ENCODE data around the gene SDCBP2.

Gene SDCBP2, protein sequence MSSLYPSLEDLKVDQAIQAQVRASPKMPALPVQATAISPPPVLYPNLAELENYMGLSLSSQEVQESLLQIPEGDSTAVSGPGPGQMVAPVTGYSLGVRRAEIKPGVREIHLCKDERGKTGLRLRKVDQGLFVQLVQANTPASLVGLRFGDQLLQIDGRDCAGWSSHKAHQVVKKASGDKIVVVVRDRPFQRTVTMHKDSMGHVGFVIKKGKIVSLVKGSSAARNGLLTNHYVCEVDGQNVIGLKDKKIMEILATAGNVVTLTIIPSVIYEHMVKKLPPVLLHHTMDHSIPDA

DNA sequence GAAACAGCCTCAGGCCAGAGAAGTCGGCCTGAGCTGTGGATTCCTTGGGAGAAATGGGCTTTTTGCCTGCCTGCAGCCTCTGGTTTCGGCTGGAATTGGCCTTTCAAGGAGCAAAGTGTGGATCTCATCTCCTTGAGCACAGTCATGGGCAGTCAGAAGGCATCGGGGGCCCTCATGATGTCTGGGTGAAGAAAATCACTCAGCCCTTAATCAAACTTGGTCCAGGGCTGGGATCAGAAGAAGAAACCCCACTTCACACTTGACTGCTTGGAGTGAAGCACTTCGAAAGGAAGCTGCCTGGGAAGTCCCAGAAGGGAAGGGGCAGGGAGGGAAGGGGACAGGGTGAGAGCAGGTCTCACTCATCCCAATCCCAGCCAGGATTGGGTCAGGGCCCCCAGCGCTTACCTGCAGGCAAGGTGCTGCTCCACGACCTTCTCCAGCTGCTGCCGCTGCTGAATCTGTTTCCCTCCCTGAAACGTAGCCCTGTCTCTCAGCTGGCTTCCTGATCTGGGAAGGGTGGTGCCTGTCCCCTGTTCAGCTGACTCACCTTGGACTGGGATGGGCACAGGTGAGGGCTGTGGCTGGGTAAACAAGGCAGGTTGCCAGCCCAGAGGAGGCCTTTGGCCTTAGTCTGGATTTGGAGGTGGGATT, at the start of gene SDCBP2:
TSS of gene SDCBP2 (minus strand) at position 460 of the 651 bp plus-strand sequence. CDS start 8,723 bp downstream, outside the sequence.
- peaks cover 31% of the 10 kb centered on the region for H3K79me2 ChIP-seq (ENCODE audit: insufficient read depth, low read depth)
- no peak within 1 kb of the TSS for H3K4me2 ChIP-seq

DNA sequence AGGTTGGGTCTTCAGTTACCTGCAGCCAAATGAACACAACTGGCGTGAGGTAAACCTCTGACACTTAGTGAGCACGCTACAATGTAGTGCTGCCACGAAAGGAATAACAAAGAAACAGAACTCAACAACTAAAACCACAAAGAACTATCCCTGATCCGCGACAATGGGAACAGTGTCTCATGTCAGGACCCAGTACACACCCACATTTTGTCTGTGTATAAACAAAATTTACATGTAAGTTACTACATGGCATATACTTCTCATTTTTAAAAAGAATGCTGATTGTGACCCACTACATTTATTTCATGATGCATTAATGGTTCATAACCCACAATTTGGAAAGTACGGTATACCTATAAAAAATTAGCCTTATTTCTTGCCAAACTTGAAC, 49.8 kb upstream of the SDCBP2 start:
- H3K4me3 ChIP-seq (IDR thresholded peaks at IDR 0.05; ENCODE audit: insufficient read depth, low read depth, low read length), result no peak overlapping the region

More for the DNA sequence above, at the start of gene SDCBP2:
- Histone ChIP-seq H3K36me3 (ENCODE audit: insufficient read depth) (no peaks in the 10 kb centered on the region), H3K4me3 (IDR thresholded peaks at IDR 0.05; ENCODE audit: insufficient read depth, low read depth, low read length) (no peak within 1 kb of the TSS), H3K27ac (no peak within 1 kb of the TSS), H3K9ac (no peak within 1 kb of the TSS), H2AFZ (ENCODE audit: low read depth) (no peak within 1 kb of the TSS), H4K20me1 (ENCODE audit: insufficient read depth) (no peaks in the 10 kb centered on the region), H3K27me3 (ENCODE audit: insufficient read depth, low read depth) (no peaks in the 10 kb centered on the region), H3K4me1 (ENCODE audit: low read depth, poor library complexity, severe bottlenecking) (peaks cover 29% of the 10 kb centered on the region)
- TF ChIP-seq, protein P1, sequence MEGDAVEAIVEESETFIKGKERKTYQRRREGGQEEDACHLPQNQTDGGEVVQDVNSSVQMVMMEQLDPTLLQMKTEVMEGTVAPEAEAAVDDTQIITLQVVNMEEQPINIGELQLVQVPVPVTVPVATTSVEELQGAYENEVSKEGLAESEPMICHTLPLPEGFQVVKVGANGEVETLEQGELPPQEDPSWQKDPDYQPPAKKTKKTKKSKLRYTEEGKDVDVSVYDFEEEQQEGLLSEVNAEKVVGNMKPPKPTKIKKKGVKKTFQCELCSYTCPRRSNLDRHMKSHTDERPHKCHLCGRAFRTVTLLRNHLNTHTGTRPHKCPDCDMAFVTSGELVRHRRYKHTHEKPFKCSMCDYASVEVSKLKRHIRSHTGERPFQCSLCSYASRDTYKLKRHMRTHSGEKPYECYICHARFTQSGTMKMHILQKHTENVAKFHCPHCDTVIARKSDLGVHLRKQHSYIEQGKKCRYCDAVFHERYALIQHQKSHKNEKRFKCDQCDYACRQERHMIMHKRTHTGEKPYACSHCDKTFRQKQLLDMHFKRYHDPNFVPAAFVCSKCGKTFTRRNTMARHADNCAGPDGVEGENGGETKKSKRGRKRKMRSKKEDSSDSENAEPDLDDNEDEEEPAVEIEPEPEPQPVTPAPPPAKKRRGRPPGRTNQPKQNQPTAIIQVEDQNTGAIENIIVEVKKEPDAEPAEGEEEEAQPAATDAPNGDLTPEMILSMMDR (conservative IDR thresholded peaks at IDR 0.05; ENCODE audit: low read depth, low read length), result no peak

DNA sequence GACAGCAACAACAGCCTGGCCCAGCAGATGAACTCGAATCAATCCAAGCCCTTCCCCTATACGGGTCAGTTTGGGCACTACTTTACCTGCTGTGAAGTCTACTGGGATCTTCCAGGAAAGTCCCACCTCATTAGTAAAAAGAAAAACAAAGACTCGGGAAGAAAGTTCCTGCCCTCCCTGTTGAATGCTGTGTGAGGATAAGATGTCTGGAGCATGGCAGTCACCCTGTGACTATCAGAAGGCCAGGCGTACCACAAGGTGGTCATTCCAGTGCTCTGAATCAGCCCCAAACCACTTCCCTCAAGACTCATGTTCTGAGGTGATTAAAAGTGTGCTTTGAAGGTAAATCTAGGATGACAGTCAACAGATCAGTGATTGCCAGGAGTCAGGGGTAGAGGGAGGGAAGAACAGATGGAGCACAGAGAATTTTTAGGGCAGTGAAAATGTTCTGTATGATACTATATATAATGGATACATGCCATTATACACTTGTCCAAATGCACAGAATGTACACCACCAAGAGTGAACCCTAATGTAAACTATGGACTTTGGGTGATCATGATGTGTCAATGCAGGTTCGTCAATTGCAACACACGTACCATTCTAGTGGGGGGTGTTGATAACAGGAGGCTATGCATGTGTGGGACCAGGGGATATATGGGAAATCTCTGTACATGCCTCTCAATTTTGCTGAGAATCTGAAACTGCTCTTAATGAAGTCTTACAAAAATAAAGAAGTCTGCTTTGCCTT, 49.2 kb upstream of the SDCBP2 start:
- H3K4me3 ChIP-seq (IDR thresholded peaks at IDR 0.05; ENCODE audit: insufficient read depth, low read depth, low read length), result no peak overlapping the region
- no peak overlapping the region for H3K27ac ChIP-seq
- peaks cover 18% of the 10 kb centered on the region for H3K4me1 ChIP-seq (ENCODE audit: low read depth, poor library complexity, severe bottlenecking)
- H3K79me2 ChIP-seq (ENCODE audit: insufficient read depth, low read depth), result peaks cover 70% of the 10 kb centered on the region
- H3K9ac ChIP-seq, result no peak overlapping the region
- H2AFZ ChIP-seq (ENCODE audit: low read depth), result no peak overlapping the region
- no peaks in the 10 kb centered on the region for H3K36me3 ChIP-seq (ENCODE audit: insufficient read depth)
- H3K4me2 ChIP-seq, result no peak overlapping the region
- TF ChIP-seq, protein P1 (conservative IDR thresholded peaks at IDR 0.05; ENCODE audit: low read depth, low read length), result no peak
- no peaks in the 10 kb centered on the region for H3K27me3 ChIP-seq (ENCODE audit: insufficient read depth, low read depth)
- H4K20me1 ChIP-seq (ENCODE audit: insufficient read depth), result peaks cover 31% of the 10 kb centered on the region

More for the DNA sequence above, 49.8 kb upstream of the SDCBP2 start:
- peaks cover 16% of the 10 kb centered on the region for H3K4me1 ChIP-seq (ENCODE audit: low read depth, poor library complexity, severe bottlenecking)
- H3K36me3 ChIP-seq (ENCODE audit: insufficient read depth), result no peaks in the 10 kb centered on the region
- H2AFZ ChIP-seq (ENCODE audit: low read depth), result no peak overlapping the region
- H3K27ac ChIP-seq, result no peak overlapping the region
- no peaks in the 10 kb centered on the region for H3K27me3 ChIP-seq (ENCODE audit: insufficient read depth, low read depth)
- H4K20me1 ChIP-seq (ENCODE audit: insufficient read depth), result peaks cover 31% of the 10 kb centered on the region
- TF ChIP-seq, protein P1 (conservative IDR thresholded peaks at IDR 0.05; ENCODE audit: low read depth, low read length), result no peak
- peaks cover 74% of the 10 kb centered on the region for H3K79me2 ChIP-seq (ENCODE audit: insufficient read depth, low read depth)
- H3K4me2 ChIP-seq, result no peak overlapping the region
- no peak overlapping the region for H3K9ac ChIP-seq

DNA sequence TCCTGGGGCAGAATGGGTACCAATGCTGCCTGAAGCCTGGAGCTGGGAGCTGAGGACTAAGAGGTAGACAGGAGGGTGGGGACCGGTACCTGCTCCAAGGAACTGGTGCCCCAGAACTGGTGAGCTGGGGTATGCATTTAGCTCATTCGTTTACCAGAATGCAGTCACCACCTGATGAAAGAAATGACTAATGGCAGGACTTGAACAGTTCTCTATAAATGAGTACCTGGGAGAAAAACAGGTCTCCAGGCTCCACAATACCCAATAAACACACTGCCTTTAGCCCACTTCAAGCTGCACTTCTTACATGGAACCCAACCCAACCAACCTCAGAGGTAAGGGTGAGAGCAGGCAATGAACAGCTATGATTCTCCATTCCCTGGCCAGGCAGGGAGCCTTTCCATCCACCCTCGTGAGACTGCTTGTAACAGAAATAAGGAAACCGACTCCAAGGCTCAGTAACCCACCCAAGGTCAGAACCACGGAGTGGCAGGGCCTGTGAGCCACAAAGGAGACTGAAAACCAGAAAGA, 48.5 kb upstream of the SDCBP2 start:
- H2AFZ ChIP-seq (ENCODE audit: low read depth), result no peak overlapping the region
- no peaks in the 10 kb centered on the region for H3K27me3 ChIP-seq (ENCODE audit: insufficient read depth, low read depth)
- TF ChIP-seq, protein P1 (conservative IDR thresholded peaks at IDR 0.05; ENCODE audit: low read depth, low read length), result no peak
- H3K27ac ChIP-seq, result no peak overlapping the region
- no peaks in the 10 kb centered on the region for H3K36me3 ChIP-seq (ENCODE audit: insufficient read depth)
- no peak overlapping the region for H3K4me3 ChIP-seq (IDR thresholded peaks at IDR 0.05; ENCODE audit: insufficient read depth, low read depth, low read length)
- peaks cover 27% of the 10 kb centered on the region for H4K20me1 ChIP-seq (ENCODE audit: insufficient read depth)
- H3K4me1 ChIP-seq (ENCODE audit: low read depth, poor library complexity, severe bottlenecking), result peaks cover 25% of the 10 kb centered on the region
- H3K4me2 ChIP-seq, result no peak overlapping the region
- no peak overlapping the region for H3K9ac ChIP-seq
- peaks cover 63% of the 10 kb centered on the region for H3K79me2 ChIP-seq (ENCODE audit: insufficient read depth, low read depth)
